H1 (cell line): ENCODE data around the gene FAM107A. TPM values are rescaled to one million over a fixed set of nuclear protein-coding genes. Genes with fewer than 3 reads are reported as not detected.

Source experiments
- CTCF ChIA-PET: fragments of 300-600 bp; sonication (Branson Sonifier 250); formaldehyde crosslinking; loops from one replicate; lab custom pipeline; 2021; ENCODE audit not compliant: partially characterized antibody; lab: Charles Lee
- POLR2A ChIA-PET: fragments of 300-600 bp; sonication (Branson Sonifier 250); formaldehyde crosslinking; loops from one replicate; lab custom pipeline; 2021; ENCODE audit warnings: inconsistent platforms; ENCODE audit not compliant: partially characterized antibody; lab: Charles Lee
- DNase-seq, 2 experiments: peaks; one replicate each; pipeline versions ENCODE4 v3.0.0 to v3.0.0-alpha.2; 2010 to 2022; ENCODE audit warnings: low spot score in 2 of 2, low read depth in 1 of 2, mixed read lengths in 1 of 2
- FAIRE-seq: peaks from 2 replicates; lab custom pipeline; 2011; peaks lifted over from hg19 to GRCh38; lab: Jason Lieb, UNC
- H2AFZ ChIP-seq: 2 replicates; pipeline ENCODE4 v1.8.1; 2012; ENCODE audit warnings: low read length, inconsistent platforms
- H2AK5ac ChIP-seq: 2 replicates; pipeline ENCODE4 v1.6.1; 2013; ENCODE audit warnings: low read depth, low read length
- H2BK120ac ChIP-seq: replicated peaks from 2 replicates; pipeline ENCODE3; 2013; ENCODE audit warnings: low read depth, low read length, inconsistent platforms
- H2BK12ac ChIP-seq: 2 replicates; pipeline ENCODE4 v1.6.1; 2013; ENCODE audit warnings: low read depth, low read length
- H2BK15ac ChIP-seq: 2 replicates; pipeline ENCODE4 v1.6.1; 2013; ENCODE audit warnings: low read length
- H2BK20ac ChIP-seq: 2 replicates; pipeline ENCODE4 v1.6.1; 2013; ENCODE audit warnings: low read length
- H2BK5ac ChIP-seq: 2 replicates; pipeline ENCODE4 v1.6.1; 2013; ENCODE audit warnings: low read depth, low read length
- H3K14ac ChIP-seq: 2 replicates; pipeline ENCODE4 v1.6.1; 2013; ENCODE audit warnings: inconsistent platforms; ENCODE audit not compliant: insufficient read length
- H3K18ac ChIP-seq: 2 replicates; pipeline ENCODE4 v1.6.1; 2013; ENCODE audit warnings: low read length; ENCODE audit errors: extremely low read depth
- H3K23ac ChIP-seq: 2 replicates; pipeline ENCODE4 v1.6.1; 2013; ENCODE audit warnings: inconsistent platforms; ENCODE audit not compliant: insufficient read length
- H3K23me2 ChIP-seq: 2 replicates; pipeline ENCODE4 v1.6.1; 2013; ENCODE audit warnings: low read depth, low read length
- H3K27ac ChIP-seq: 2 replicates; pipeline ENCODE4 v1.6.1; 2011; ENCODE audit warnings: low read depth, low read length, inconsistent platforms
- H3K27me3 ChIP-seq, 4 experiments: replicated peaks in 1 of 4; 1 replicate in 1 of 4; 2 replicates in 3 of 4; pipeline versions ENCODE4 v1.6.1 to v1.8.1; 2011 to 2013; ENCODE audit warnings: low read length in 3 of 4, mild to moderate bottlenecking in 3 of 4, inconsistent platforms in 2 of 4, mixed read lengths in 2 of 4, moderate library complexity in 1 of 4; ENCODE audit not compliant: control insufficient read depth in 3 of 4, insufficient read depth in 3 of 4; ENCODE audit errors: extremely low read depth in 1 of 4
- H3K36me3 ChIP-seq, 4 experiments: 2 replicates each; pipeline versions ENCODE4 v1.6.1 to v1.8.1; 2011 to 2013; ENCODE audit warnings: mild to moderate bottlenecking in 4 of 4, low read length in 3 of 4, moderate library complexity in 2 of 4, control low read depth in 1 of 4, inconsistent platforms in 1 of 4; ENCODE audit not compliant: insufficient read depth in 4 of 4, control insufficient read depth in 2 of 4
- H3K4ac ChIP-seq: replicated peaks from 2 replicates; pipeline ENCODE3; 2013; ENCODE audit warnings: low read length, low read depth, mixed read lengths, inconsistent platforms; ENCODE audit not compliant: insufficient read length
- H3K4me1 ChIP-seq, 4 experiments: replicated peaks in 1 of 4; 1 replicate in 1 of 4; 2 replicates in 3 of 4; pipeline versions ENCODE4 v1.6.1 to v1.8.1; 2011 to 2013; ENCODE audit warnings: low read length in 3 of 4, inconsistent platforms in 2 of 4, mixed read lengths in 1 of 4; ENCODE audit not compliant: insufficient read depth in 4 of 4, control insufficient read depth in 3 of 4
- H3K4me2 ChIP-seq, 2 experiments: 2 replicates each; pipeline versions ENCODE4 v1.6.1 to v1.8.1; 2011 to 2013; ENCODE audit warnings: low read depth in 2 of 2, low read length in 2 of 2, control low read depth in 1 of 2, inconsistent platforms in 1 of 2, mild to moderate bottlenecking in 1 of 2; ENCODE audit not compliant: insufficient read depth in 1 of 2
- H3K4me3 ChIP-seq, 4 experiments: fragments of 200-600, 300-600 bp in 1 of 4; sonication (generic), shearing (Covaris generic), sonication (Bioruptor Twin) in 1 of 4; 2 replicates each; pipeline versions ENCODE4 v1.5.1 to v1.8.1; 2011 to 2016; ENCODE audit warnings: low read length in 4 of 4, low read depth in 3 of 4, control low read depth in 2 of 4, inconsistent platforms in 2 of 4, mild to moderate bottlenecking in 2 of 4, mixed read lengths in 1 of 4, moderate library complexity in 1 of 4; ENCODE audit not compliant: insufficient read depth in 2 of 4; ENCODE audit errors: extremely low read depth in 1 of 4
- H3K56ac ChIP-seq: replicated peaks from 2 replicates; pipeline ENCODE3; 2013; ENCODE audit warnings: low read depth, mild to moderate bottlenecking, mixed read lengths, low read length, inconsistent platforms; ENCODE audit not compliant: insufficient read length
- H3K79me1 ChIP-seq: 2 replicates; pipeline ENCODE4 v1.6.1; 2013; ENCODE audit warnings: low read depth, low read length, control low read depth
- H3K79me2 ChIP-seq, 2 experiments: 2 replicates each; pipeline versions ENCODE4 v1.6.1 to v1.8.1; 2012 to 2013; ENCODE audit warnings: low read length in 2 of 2, mild to moderate bottlenecking in 2 of 2, inconsistent platforms in 1 of 2; ENCODE audit not compliant: insufficient read depth in 2 of 2, control insufficient read depth in 1 of 2
- H3K9ac ChIP-seq, 4 experiments: replicated peaks in 1 of 4; 1 replicate in 1 of 4; 2 replicates in 3 of 4; pipeline versions ENCODE4 v1.6.1 to v1.8.1; 2011 to 2013; ENCODE audit warnings: low read depth in 3 of 4, low read length in 3 of 4, control low read depth in 2 of 4, mild to moderate bottlenecking in 2 of 4, moderate library complexity in 2 of 4, inconsistent platforms in 1 of 4; ENCODE audit errors: extremely low read depth in 1 of 4
- H3K9me3 ChIP-seq, 2 experiments: 2 replicates each; pipeline versions ENCODE4 v1.6.1 to v1.8.1; 2012 to 2013; ENCODE audit warnings: mild to moderate bottlenecking in 2 of 2, moderate library complexity in 2 of 2, control low read depth in 1 of 2, inconsistent platforms in 1 of 2, low read depth in 1 of 2, low read length in 1 of 2, mixed read lengths in 1 of 2; ENCODE audit not compliant: insufficient read depth in 2 of 2
- H4K20me1 ChIP-seq, 2 experiments: replicated peaks in 1 of 2; 2 replicates each; pipeline versions ENCODE3 to v1.8.1; 2011 to 2013; ENCODE audit warnings: inconsistent platforms in 2 of 2, low read length in 2 of 2, mild to moderate bottlenecking in 1 of 2; ENCODE audit not compliant: insufficient read depth in 2 of 2, control insufficient read depth in 1 of 2
- H4K5ac ChIP-seq: 2 replicates; pipeline ENCODE4 v1.6.1; 2013; ENCODE audit warnings: low read length, low read depth, mixed read lengths, inconsistent platforms; ENCODE audit not compliant: insufficient read length
- H4K8ac ChIP-seq: 2 replicates; pipeline ENCODE4 v1.8.0; 2013; ENCODE audit warnings: mild to moderate bottlenecking, moderate library complexity, low read length, inconsistent platforms; ENCODE audit not compliant: insufficient read depth; ENCODE audit errors: extremely low read depth
- H4K91ac ChIP-seq: replicated peaks from 2 replicates; pipeline ENCODE3; 2013; ENCODE audit warnings: low read length, mixed read lengths, inconsistent platforms; ENCODE audit not compliant: insufficient read length
- BRCA1 ChIP-seq: IDR thresholded peaks from 2 replicates; pipeline ENCODE4 v1.6.1; 2012; ENCODE audit warnings: low read depth, low read length, improper control_type of control experiment
- MAFK ChIP-seq: IDR thresholded peaks from 2 replicates; pipeline ENCODE4 v1.6.1; 2012; ENCODE audit warnings: low read depth, mild to moderate bottlenecking, improper control_type of control experiment, low read length
- WGBS, 2 experiments: shearing (Covaris generic) in 1 of 2; methylation state at CpG; one replicate each; pipeline versions ENCODE4 v1.1.6 to v1.1.7; 2013 to 2015; ENCODE audit warnings: low lambda C conversion rate in 2 of 2, mixed read lengths in 2 of 2, inconsistent platforms in 1 of 2, low coverage in 1 of 2, missing lambda C conversion rate in 1 of 2; ENCODE audit not compliant: insufficient replicate concordance in 2 of 2, insufficient coverage in 1 of 2, insufficient read length in 1 of 2; ENCODE audit errors: extremely low coverage in 1 of 2, missing lambda C conversion rate in 1 of 2; 5-methylcytosine and 5-hydroxymethylcytosine counted together
- polyA plus RNA-seq, 7 experiments: library from polyadenylated mRNA; depleted of rRNA in 3 of 7; stranded (reverse) in 5 of 7; unstranded in 2 of 7; fragments of >200 nt in 5 of 7; fragments of 200-250 nt in 2 of 7; gene quantifications; 1 replicate in 5 of 7; 2 replicates in 1 of 7; 4 replicates in 1 of 7; pipeline versions ENCODE4 v1.2.1 to v1.2.3, GENCODE V29; 2011 to 2013; ENCODE audit warnings: missing spikeins in 2 of 7, mixed read lengths in 2 of 7
- total RNA-seq: library from RNA; stranded (reverse); fragmentation: NEBNext Ultra II Directional; extraction: Animal tissue kit (Norgen Biotek cat#: 25700); gene quantifications from 2 replicates; pipeline ENCODE4 v1.2.1, GENCODE V29; 2021

The FAM107A gene
- total and polyA plus RNA-seq, 2 of the 8 experiments (the other 6 are each of a cell fraction or from before 2014, with no cell fraction given): 0.51 to 0.65 TPM

- no peaks in the 10 kb centered on the region for H3K79me1 ChIP-seq
- H2BK20ac ChIP-seq: no peak overlapping the region
- no peak overlapping the region for H4K5ac ChIP-seq
- H3K36me3 ChIP-seq: no peaks in the 10 kb centered on the region
- H3K4ac ChIP-seq: no peak overlapping the region
- H2BK5ac ChIP-seq: no peak overlapping the region
- no peak overlapping the region for H4K91ac ChIP-seq
- no peaks in the 10 kb centered on the region for H3K79me2 ChIP-seq
- H3K4me1 ChIP-seq: no peaks in the 10 kb centered on the region
- H4K20me1 ChIP-seq: no peaks in the 10 kb centered on the region
- H2BK15ac ChIP-seq: no peak overlapping the region
- CTCF ChIA-PET: interaction anchor here (1.2 to 4.6 kb wide), 6 partner anchors 10 to 89 kb away, joined by 3 to 62 read pairs (median 6); no protein-coding TSS in a partner anchor
- no peak overlapping the region for H3K56ac ChIP-seq
- H2AFZ ChIP-seq: no peak overlapping the region
- no peak overlapping the region for H3K4me2 ChIP-seq
- no peaks in the 10 kb centered on the region for H3K23me2 ChIP-seq
- WGBS, 2 experiments: 81% methylated on average over 7 of the region's 8 CpGs; no CpG with 5 or more reads in 1 of the 2 experiments
- H2AK5ac ChIP-seq: no peak overlapping the region
- TF ChIP-seq BRCA1 (no peak), MAFK (no peak)
- TF ChIP-seq, all 59 proteins: peak for 0
- no peak for DNase-seq
- no peak overlapping the region; the same call in 1 of the 2 replicates for H2BK12ac ChIP-seq
- no peak overlapping the region for H3K18ac ChIP-seq
- no peak overlapping the region for H3K23ac ChIP-seq
- H3K27me3 ChIP-seq: no peaks in the 10 kb centered on the region
- no peak overlapping the region for H3K9ac ChIP-seq
- no peak overlapping the region for H4K8ac ChIP-seq
- no peak overlapping the region for H3K4me3 ChIP-seq
- POLR2A ChIA-PET: interaction anchor here (0.8 kb wide), 1 partner anchor 40 kb away, joined by 4 read pairs; no protein-coding TSS in a partner anchor
- no peak for FAIRE-seq
- no peak overlapping the region for H2BK120ac ChIP-seq
- no peak overlapping the region for H3K27ac ChIP-seq
- no peak overlapping the region for H3K14ac ChIP-seq
- no peaks in the 10 kb centered on the region for H3K9me3 ChIP-seq
These were observed 46.3 kb upstream of the FAM107A start for GRCh38 chr3:58623478-58623877.
